Measurements from ENCODE around the gene CYP8B1. TPM values are rescaled to one million over a fixed set of nuclear protein-coding genes. Genes with fewer than 3 reads are reported as not detected.

Gene CYP8B1
- total RNA-seq, 1 experiment from 2014 or later, result not detected

DNA sequence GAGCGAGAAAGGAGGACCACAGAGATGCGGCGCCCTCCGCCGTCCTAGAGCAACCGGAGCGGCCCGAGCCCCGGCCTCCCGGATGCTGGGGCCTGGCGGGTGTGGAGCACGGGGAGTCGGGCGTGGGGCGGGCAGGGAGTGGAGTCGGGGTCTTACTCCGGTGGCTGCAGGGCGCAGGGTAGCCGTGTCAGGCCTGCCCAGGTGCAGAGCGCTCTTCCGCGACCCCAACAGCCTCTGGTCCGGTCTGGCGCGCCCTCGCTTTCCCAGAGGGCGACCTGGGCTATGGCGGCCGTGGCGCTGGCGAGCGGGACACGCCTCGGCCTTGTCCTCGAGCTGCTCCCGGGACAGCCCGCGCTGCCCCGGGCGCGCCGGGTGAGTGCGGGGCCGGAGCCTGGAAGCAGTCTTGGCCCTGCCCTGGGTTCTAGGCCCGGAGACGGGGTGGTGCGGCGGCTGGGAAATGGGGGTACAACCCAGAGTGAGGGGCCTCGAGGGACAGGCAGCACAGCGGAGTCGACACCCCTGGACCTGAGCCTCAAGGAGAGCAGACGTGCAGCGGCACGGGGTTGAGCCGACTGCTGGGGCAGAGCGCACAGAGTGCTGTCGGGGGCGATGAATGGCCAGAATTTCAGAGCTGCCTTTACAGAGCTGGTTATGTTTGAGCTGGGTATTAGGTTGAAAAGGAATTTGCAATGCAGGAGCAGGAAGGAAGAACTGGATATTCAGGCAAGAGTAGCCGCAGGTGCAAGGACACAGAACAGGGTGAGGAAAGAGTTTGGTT lies 30.6 kb upstream of the CYP8B1 start, which contains the start of gene ZNF662:
ZNF662 (plus strand) TSS at position 73 of the 778 bp plus-strand sequence. CDS start 1,973 bp downstream, outside the sequence.
- peak; percentile 48 to 58 for DNase-seq
- Mint-ChIP-seq H3K27ac (ENCODE audit: unreplicated experiment) (peak within 1 kb of the TSS; percentile 30), H3K4me3 (ENCODE audit: unreplicated experiment) (peak within 1 kb of the TSS; percentile 74), H3K4me1 (ENCODE audit: low read depth, unreplicated experiment) (peaks cover 10% of the 10 kb centered on the region), H3K9me3 (ENCODE audit: unreplicated experiment) (peaks cover 10% of the 10 kb centered on the region), H3K27me3 (ENCODE audit: insufficient read depth, unreplicated experiment) (peaks cover 11% of the 10 kb centered on the region), H3K36me3 (ENCODE audit: insufficient read depth, unreplicated experiment) (peaks cover 26% of the 10 kb centered on the region)
- H3K27me3 ChIP-seq (replicated peaks; ENCODE audit: control insufficient read depth, insufficient read depth, low read length), result no peaks in the 10 kb centered on the region
- TF ChIP-seq, protein P1, sequence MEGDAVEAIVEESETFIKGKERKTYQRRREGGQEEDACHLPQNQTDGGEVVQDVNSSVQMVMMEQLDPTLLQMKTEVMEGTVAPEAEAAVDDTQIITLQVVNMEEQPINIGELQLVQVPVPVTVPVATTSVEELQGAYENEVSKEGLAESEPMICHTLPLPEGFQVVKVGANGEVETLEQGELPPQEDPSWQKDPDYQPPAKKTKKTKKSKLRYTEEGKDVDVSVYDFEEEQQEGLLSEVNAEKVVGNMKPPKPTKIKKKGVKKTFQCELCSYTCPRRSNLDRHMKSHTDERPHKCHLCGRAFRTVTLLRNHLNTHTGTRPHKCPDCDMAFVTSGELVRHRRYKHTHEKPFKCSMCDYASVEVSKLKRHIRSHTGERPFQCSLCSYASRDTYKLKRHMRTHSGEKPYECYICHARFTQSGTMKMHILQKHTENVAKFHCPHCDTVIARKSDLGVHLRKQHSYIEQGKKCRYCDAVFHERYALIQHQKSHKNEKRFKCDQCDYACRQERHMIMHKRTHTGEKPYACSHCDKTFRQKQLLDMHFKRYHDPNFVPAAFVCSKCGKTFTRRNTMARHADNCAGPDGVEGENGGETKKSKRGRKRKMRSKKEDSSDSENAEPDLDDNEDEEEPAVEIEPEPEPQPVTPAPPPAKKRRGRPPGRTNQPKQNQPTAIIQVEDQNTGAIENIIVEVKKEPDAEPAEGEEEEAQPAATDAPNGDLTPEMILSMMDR (IDR thresholded peaks at IDR 0.05; ENCODE audit: insufficient read depth in 1 of 2, low read depth in 1 of 2, low read length in 1 of 2, severe bottlenecking in 1 of 2, unreplicated experiment in 1 of 2), result no peak
- ChIA-PET POLR2A (no interaction called here), CTCF (no interaction called here)
- H3K4me1 ChIP-seq, result peaks cover 5% of the 10 kb centered on the region; the same call in 1 of the 2 replicates
- no peaks in the 10 kb centered on the region for H3K36me3 ChIP-seq (ENCODE audit: control insufficient read depth, insufficient read depth, low read length)
- intact Hi-C loops (cut with micrococcal nuclease; ENCODE audit: unreplicated experiment), result no loop called here
- peak within 1 kb of the TSS; percentile 60 for H3K4me3 ChIP-seq (ENCODE audit: low read depth, low read length)
- BruUV-seq (replicated peaks), result TSS peak; percentile 53
- no peaks in the 10 kb centered on the region; the same call in 1 of the 2 replicates for H3K9me3 ChIP-seq

- Mint-ChIP-seq H3K4me3 (ENCODE audit: unreplicated experiment) (peak overlapping the region; percentile 74), H3K27ac (ENCODE audit: unreplicated experiment) (no peak overlapping the region), H3K36me3 (ENCODE audit: insufficient read depth, unreplicated experiment) (peaks cover 21% of the 10 kb centered on the region), H3K27me3 (ENCODE audit: insufficient read depth, unreplicated experiment) (peaks cover 11% of the 10 kb centered on the region), H3K9me3 (ENCODE audit: unreplicated experiment) (peaks cover 4% of the 10 kb centered on the region), H3K4me1 (ENCODE audit: low read depth, unreplicated experiment) (peaks cover 10% of the 10 kb centered on the region)
- intact Hi-C loops (cut with micrococcal nuclease; ENCODE audit: unreplicated experiment), result no loop called here
- H3K9me3 ChIP-seq, result no peaks in the 10 kb centered on the region; the same call in 1 of the 2 replicates
- POLR2A ChIA-PET, result no interaction called here
- CTCF ChIA-PET, result no interaction called here
- TF ChIP-seq, protein P1 (IDR thresholded peaks at IDR 0.05; ENCODE audit: insufficient read depth in 1 of 2, low read depth in 1 of 2, low read length in 1 of 2, severe bottlenecking in 1 of 2, unreplicated experiment in 1 of 2), result no peak
- no peaks in the 10 kb centered on the region for H3K36me3 ChIP-seq (ENCODE audit: control insufficient read depth, insufficient read depth, low read length)
- no TSS peak for BruUV-seq (replicated peaks)
- H3K27me3 ChIP-seq (replicated peaks; ENCODE audit: control insufficient read depth, insufficient read depth, low read length), result no peaks in the 10 kb centered on the region
- no peak for DNase-seq
- peak overlapping the region; percentile 60 for H3K4me3 ChIP-seq (ENCODE audit: low read depth, low read length)
- H3K4me1 ChIP-seq, result peaks cover 5% of the 10 kb centered on the region; the same call in 1 of the 2 replicates
Measured at GRCh38 chr3:42905740-42906069, 30.0 kb upstream of the CYP8B1 start.

GRCh38 chr3:42904076-42904475 lies 28.4 kb upstream of the CYP8B1 start:
- intact Hi-C loops (cut with micrococcal nuclease; ENCODE audit: unreplicated experiment), result no loop called here
- BruUV-seq (replicated peaks), result no TSS peak
- Mint-ChIP-seq H3K9me3 (ENCODE audit: unreplicated experiment) (no peaks in the 10 kb centered on the region), H3K36me3 (ENCODE audit: insufficient read depth, unreplicated experiment) (peaks cover 13% of the 10 kb centered on the region), H3K27ac (ENCODE audit: unreplicated experiment) (no peak overlapping the region), H3K27me3 (ENCODE audit: insufficient read depth, unreplicated experiment) (peaks cover 13% of the 10 kb centered on the region), H3K4me3 (ENCODE audit: unreplicated experiment) (no peak overlapping the region), H3K4me1 (ENCODE audit: low read depth, unreplicated experiment) (peaks cover 10% of the 10 kb centered on the region)
- H3K36me3 ChIP-seq (ENCODE audit: control insufficient read depth, insufficient read depth, low read length), result no peaks in the 10 kb centered on the region
- POLR2A ChIA-PET, result no interaction called here
- no peaks in the 10 kb centered on the region for H3K9me3 ChIP-seq
- peaks cover 5% of the 10 kb centered on the region; the same call in 1 of the 2 replicates for H3K4me1 ChIP-seq
- DNase-seq, result no peak
- no peak overlapping the region for H3K4me3 ChIP-seq (ENCODE audit: low read depth, low read length)
- TF ChIP-seq, protein P1 (IDR thresholded peaks at IDR 0.05; ENCODE audit: insufficient read depth in 1 of 2, low read depth in 1 of 2, low read length in 1 of 2, severe bottlenecking in 1 of 2, unreplicated experiment in 1 of 2), result no peak
- H3K27me3 ChIP-seq (replicated peaks; ENCODE audit: control insufficient read depth, insufficient read depth, low read length), result no peaks in the 10 kb centered on the region
- CTCF ChIA-PET, result no interaction called here
